HEK293 (cell line): ENCODE measurements around the gene IRAK2.

Experiments used
- CTCF ChIA-PET: fragments of 350-600 bp; formaldehyde crosslinking; extraction: SDS; loops from one replicate; lab custom pipeline; 2021; ENCODE audit warnings: antibody characterized with exemption; lab: Yijun Ruan, JAX
- POLR2A ChIA-PET: fragments of 300-600 bp; formaldehyde crosslinking; extraction: SDS; loops from one replicate; lab custom pipeline; 2020; ENCODE audit warnings: antibody characterized with exemption, inconsistent platforms; lab: Yijun Ruan, JAX
- H3K27ac ChIP-seq: fragments of 200-500 bp; sonication (Bioruptor generic); 2 replicates; pipeline ENCODE4 v1.5.1; 2014; ENCODE audit warnings: low read depth, low read length, control low read depth, inconsistent platforms; ENCODE audit errors: extremely low read depth
- H3K36me3 ChIP-seq, 2 experiments: fragments of 200-500 bp in 1 of 2; sonication (Bioruptor generic) in 1 of 2; 1 replicate in 1 of 2; 2 replicates in 1 of 2; pipeline ENCODE4 v1.5.1; 2014 to 2017; ENCODE audit warnings: inconsistent platforms in 2 of 2, low read length in 2 of 2; ENCODE audit not compliant: control insufficient read depth in 2 of 2, insufficient read depth in 1 of 2
- H3K4me1 ChIP-seq: fragments of 200-500 bp; sonication (Bioruptor generic); 2 replicates; pipeline ENCODE4 v1.5.1; 2014; ENCODE audit warnings: mild to moderate bottlenecking, low read length, inconsistent platforms; ENCODE audit not compliant: control insufficient read depth, insufficient read depth
- H3K4me3 ChIP-seq: 2 replicates; pipeline ENCODE4 v1.5.1; 2011; ENCODE audit warnings: low read depth, mild to moderate bottlenecking, control low read depth, low read length, moderate library complexity
- H3K9me3 ChIP-seq: fragments of 200-500 bp; sonication (Bioruptor generic); 2 replicates; pipeline ENCODE4 v1.5.1; 2014; ENCODE audit warnings: low read depth, low read length, inconsistent platforms; ENCODE audit not compliant: control insufficient read depth, insufficient read depth
- BCL11A ChIP-seq: fragments of 450-650 bp; formaldehyde crosslinking; IDR thresholded peaks from 2 replicates; pipeline ENCODE4 v1.5.1; 2016; ENCODE audit warnings: low read depth, missing biosample characterization, missing genetic modification characterization
- GLI2 ChIP-seq: fragments of 450-650 bp; formaldehyde crosslinking; IDR thresholded peaks from 2 replicates; pipeline ENCODE4; 2017; ENCODE audit warnings: missing biosample characterization, missing genetic modification characterization, low read depth, borderline replicate concordance
- HOXC10 ChIP-seq: sonication (generic); formaldehyde crosslinking; IDR thresholded peaks from 2 replicates; pipeline ENCODE4 v1.8.1; 2023; ENCODE audit warnings: mild to moderate bottlenecking, missing genetic modification reagents
- KLF16 ChIP-seq: fragments of 450-650 bp; formaldehyde crosslinking; IDR thresholded peaks from 2 replicates; pipeline ENCODE4 v1.5.1; 2017; ENCODE audit warnings: missing biosample characterization, missing genetic modification characterization
- MEIS1 ChIP-seq: sonication (generic); formaldehyde crosslinking; IDR thresholded peaks from 2 replicates; pipeline ENCODE4 v1.8.1; 2022; ENCODE audit warnings: missing genetic modification reagents, mild to moderate bottlenecking, borderline replicate concordance
- RBAK ChIP-seq: fragments of 450-650 bp; formaldehyde crosslinking; IDR thresholded peaks from 2 replicates; pipeline ENCODE4 v1.5.1; 2016; ENCODE audit warnings: missing biosample characterization, missing genetic modification characterization
- ZBTB1 ChIP-seq: fragments of 450-650 bp; formaldehyde crosslinking; IDR thresholded peaks from 2 replicates; pipeline ENCODE4 v1.5.1; 2016; ENCODE audit warnings: missing biosample characterization, missing genetic modification characterization
- ZIC2 ChIP-seq: fragments of 450-650 bp; formaldehyde crosslinking; IDR thresholded peaks from 2 replicates; pipeline ENCODE4 v1.5.1; 2016; ENCODE audit warnings: missing biosample characterization, missing genetic modification characterization
- ZNF112 ChIP-seq: fragments of 450-650 bp; formaldehyde crosslinking; IDR thresholded peaks from 2 replicates; pipeline ENCODE4 v1.5.0; 2017; ENCODE audit warnings: missing biosample characterization, missing genetic modification characterization
- ZNF114 ChIP-seq: fragments of 450-650 bp; formaldehyde crosslinking; IDR thresholded peaks from 2 replicates; pipeline ENCODE4 v1.5.0; 2017; ENCODE audit warnings: missing biosample characterization, missing genetic modification characterization
- ZNF146 ChIP-seq: fragments of 450-650 bp; formaldehyde crosslinking; IDR thresholded peaks from 2 replicates; pipeline ENCODE4 v1.5.1; 2016; ENCODE audit warnings: missing biosample characterization, missing genetic modification characterization
- ZNF214 ChIP-seq: fragments of 450-650 bp; formaldehyde crosslinking; IDR thresholded peaks from 2 replicates; pipeline ENCODE4 v1.5.1; 2017; ENCODE audit warnings: missing biosample characterization, mild to moderate bottlenecking, missing genetic modification characterization, borderline replicate concordance
- ZNF266 ChIP-seq: fragments of 450-650 bp; formaldehyde crosslinking; IDR thresholded peaks from 2 replicates; pipeline ENCODE4 v1.5.1; 2016; ENCODE audit warnings: missing biosample characterization, missing genetic modification characterization, low read depth
- ZNF274 ChIP-seq, 2 experiments: fragments of 200-500 bp in 1 of 2; fragments of 450-650 bp in 1 of 2; sonication (Bioruptor generic) in 1 of 2; formaldehyde crosslinking in 1 of 2; IDR thresholded peaks; 2 replicates each; pipeline versions ENCODE4 v1.5.1 to v1.6.1; 2014 to 2016; ENCODE audit warnings: borderline replicate concordance in 1 of 2, inconsistent platforms in 1 of 2, low read length in 1 of 2, missing biosample characterization in 1 of 2, missing genetic modification characterization in 1 of 2
- ZNF335 ChIP-seq: fragments of 450-650 bp; formaldehyde crosslinking; conservative IDR thresholded peaks from 2 replicates; pipeline ENCODE4 v1.5.1; 2016; ENCODE audit warnings: missing biosample characterization, missing genetic modification characterization
- ZNF426 ChIP-seq: fragments of 450-650 bp; formaldehyde crosslinking; IDR thresholded peaks from 2 replicates; pipeline ENCODE4 v1.5.1; 2017; ENCODE audit warnings: missing biosample characterization, missing genetic modification characterization, mild to moderate bottlenecking, inconsistent platforms, moderate library complexity
- ZNF433 ChIP-seq: fragments of 450-650 bp; formaldehyde crosslinking; IDR thresholded peaks from 2 replicates; pipeline ENCODE4 v1.5.1; 2016; ENCODE audit warnings: missing biosample characterization, missing genetic modification characterization, low read depth
- ZNF623 ChIP-seq: fragments of 450-650 bp; formaldehyde crosslinking; IDR thresholded peaks from 2 replicates; pipeline ENCODE4 v1.5.1; 2016; ENCODE audit warnings: missing biosample characterization, missing genetic modification characterization
- ZNF629 ChIP-seq: fragments of 450-650 bp; formaldehyde crosslinking; IDR thresholded peaks from 2 replicates; pipeline ENCODE4 v1.5.1; 2017; ENCODE audit warnings: missing biosample characterization, missing genetic modification characterization
- ZNF660 ChIP-seq: fragments of 450-650 bp; IDR thresholded peaks from 2 replicates; pipeline ENCODE4 v1.5.1; 2018; ENCODE audit warnings: missing biosample characterization, mild to moderate bottlenecking, missing genetic modification characterization
- ZNF670 ChIP-seq: fragments of 450-650 bp; formaldehyde crosslinking; IDR thresholded peaks from 2 replicates; pipeline ENCODE4 v1.5.1; 2016; ENCODE audit warnings: missing biosample characterization, missing genetic modification characterization, low read depth
- ZNF677 ChIP-seq: fragments of 450-650 bp; IDR thresholded peaks from 2 replicates; pipeline ENCODE4 v1.5.0; 2018; ENCODE audit warnings: missing biosample characterization, mild to moderate bottlenecking, missing genetic modification characterization, moderate library complexity
- ZNF791 ChIP-seq: fragments of 450-650 bp; formaldehyde crosslinking; IDR thresholded peaks from 2 replicates; pipeline ENCODE4 v1.5.1; 2016; ENCODE audit warnings: missing biosample characterization, missing genetic modification characterization
- TF ChIP-seq, protein P1 (sequence below): fragments of 450-650 bp; formaldehyde crosslinking; IDR thresholded peaks from 2 replicates; pipeline ENCODE4 v1.5.1; 2016; ENCODE audit warnings: missing biosample characterization, missing genetic modification characterization
- TF ChIP-seq, protein P2 (sequence below): fragments of 450-650 bp; formaldehyde crosslinking; IDR thresholded peaks from 2 replicates; pipeline ENCODE4 v1.5.1; 2016; ENCODE audit warnings: missing biosample characterization, missing genetic modification characterization
- TF ChIP-seq, protein P3 (sequence below): fragments of 450-650 bp; formaldehyde crosslinking; optimal IDR thresholded peaks from 2 replicates; pipeline ENCODE3; 2016; ENCODE audit warnings: missing biosample characterization, mild to moderate bottlenecking, missing genetic modification characterization
- TF ChIP-seq, protein P4 (sequence below): fragments of 450-650 bp; formaldehyde crosslinking; IDR thresholded peaks from 2 replicates; pipeline ENCODE4 v1.5.1; 2016; ENCODE audit warnings: missing biosample characterization, missing genetic modification characterization
- TF ChIP-seq, protein P5 (sequence below): fragments of 450-650 bp; formaldehyde crosslinking; IDR thresholded peaks from 2 replicates; pipeline ENCODE4 v1.5.1; 2016; ENCODE audit warnings: missing biosample characterization, missing genetic modification characterization

The IRAK2 gene, protein sequence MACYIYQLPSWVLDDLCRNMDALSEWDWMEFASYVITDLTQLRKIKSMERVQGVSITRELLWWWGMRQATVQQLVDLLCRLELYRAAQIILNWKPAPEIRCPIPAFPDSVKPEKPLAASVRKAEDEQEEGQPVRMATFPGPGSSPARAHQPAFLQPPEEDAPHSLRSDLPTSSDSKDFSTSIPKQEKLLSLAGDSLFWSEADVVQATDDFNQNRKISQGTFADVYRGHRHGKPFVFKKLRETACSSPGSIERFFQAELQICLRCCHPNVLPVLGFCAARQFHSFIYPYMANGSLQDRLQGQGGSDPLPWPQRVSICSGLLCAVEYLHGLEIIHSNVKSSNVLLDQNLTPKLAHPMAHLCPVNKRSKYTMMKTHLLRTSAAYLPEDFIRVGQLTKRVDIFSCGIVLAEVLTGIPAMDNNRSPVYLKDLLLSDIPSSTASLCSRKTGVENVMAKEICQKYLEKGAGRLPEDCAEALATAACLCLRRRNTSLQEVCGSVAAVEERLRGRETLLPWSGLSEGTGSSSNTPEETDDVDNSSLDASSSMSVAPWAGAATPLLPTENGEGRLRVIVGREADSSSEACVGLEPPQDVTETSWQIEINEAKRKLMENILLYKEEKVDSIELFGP

DNA sequence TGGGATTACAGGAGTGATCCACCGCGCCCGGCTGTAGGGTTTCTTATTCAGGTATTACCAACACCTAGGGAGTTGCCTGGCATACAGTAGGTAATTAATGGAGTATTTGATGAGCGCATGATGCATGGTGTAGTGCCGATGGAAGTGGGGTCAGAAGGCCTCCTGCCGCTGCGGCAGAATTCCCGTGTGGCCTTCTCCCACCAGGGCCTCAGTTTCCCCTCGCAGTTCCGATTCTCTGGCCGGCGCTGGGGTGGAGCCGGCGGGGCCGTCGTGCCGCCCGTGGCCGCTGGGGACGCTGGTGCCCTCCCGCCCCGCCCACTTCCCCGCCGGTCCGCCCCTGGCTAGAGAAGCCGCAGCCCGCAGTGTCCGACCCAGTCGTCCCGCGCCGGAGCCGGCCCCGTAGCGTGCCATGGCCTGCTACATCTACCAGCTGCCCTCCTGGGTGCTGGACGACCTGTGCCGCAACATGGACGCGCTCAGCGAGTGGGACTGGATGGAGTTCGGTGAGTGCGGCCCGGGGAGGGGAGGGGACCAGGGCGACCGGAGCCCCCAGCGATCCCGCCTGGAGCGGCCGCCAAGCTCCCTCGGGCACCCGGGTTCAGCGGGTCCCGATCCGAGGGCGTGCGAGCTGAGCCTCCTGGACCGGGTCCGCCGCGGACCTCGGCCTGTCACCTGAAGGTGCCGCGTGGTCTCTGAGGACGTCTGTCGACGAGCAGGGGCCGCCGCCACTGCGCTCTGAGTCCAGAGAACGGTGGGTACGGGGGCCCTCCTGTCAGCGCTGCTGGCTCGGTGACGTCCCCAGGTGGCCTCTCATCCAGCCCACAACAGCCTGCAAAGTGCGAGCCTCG, at the start of gene IRAK2:
Gene IRAK2, plus strand, starts transcription at position 374 of the 848 bp plus-strand sequence. Its CDS starts 36 bp downstream, at position 410.
- Histone ChIP-seq H3K36me3 (no peaks in the 10 kb centered on the region), H3K27ac (peak within 1 kb of the TSS; percentile 25; the same call in 1 of the 2 replicates), H3K4me1 (no peaks in the 10 kb centered on the region), H3K9me3 (no peaks in the 10 kb centered on the region), H3K4me3 (peak within 1 kb of the TSS; percentile 91)
- CTCF ChIA-PET: interaction anchor here (0.6 to 0.7 kb wide), 2 partner anchors 21 to 154 kb away, joined by 3 read pairs; no protein-coding TSS in a partner anchor
- POLR2A ChIA-PET: interaction anchor here (0.6 to 1.1 kb wide), 4 partner anchors 12 to 157 kb away, joined by 3 to 5 read pairs (median 3); partner anchors contain the start of genes SEC13 and VHL
- peak; percentile 85 for TF ChIP-seq ZNF335 (tag by site-specific recombination)
- TF ChIP-seq, protein P1, sequence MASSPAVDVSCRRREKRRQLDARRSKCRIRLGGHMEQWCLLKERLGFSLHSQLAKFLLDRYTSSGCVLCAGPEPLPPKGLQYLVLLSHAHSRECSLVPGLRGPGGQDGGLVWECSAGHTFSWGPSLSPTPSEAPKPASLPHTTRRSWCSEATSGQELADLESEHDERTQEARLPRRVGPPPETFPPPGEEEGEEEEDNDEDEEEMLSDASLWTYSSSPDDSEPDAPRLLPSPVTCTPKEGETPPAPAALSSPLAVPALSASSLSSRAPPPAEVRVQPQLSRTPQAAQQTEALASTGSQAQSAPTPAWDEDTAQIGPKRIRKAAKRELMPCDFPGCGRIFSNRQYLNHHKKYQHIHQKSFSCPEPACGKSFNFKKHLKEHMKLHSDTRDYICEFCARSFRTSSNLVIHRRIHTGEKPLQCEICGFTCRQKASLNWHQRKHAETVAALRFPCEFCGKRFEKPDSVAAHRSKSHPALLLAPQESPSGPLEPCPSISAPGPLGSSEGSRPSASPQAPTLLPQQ: peak; percentile 76
- no peak for TF ChIP-seq BCL11A
- TF ChIP-seq GLI2 (tag by site-specific recombination): no peak
- no peak for TF ChIP-seq HOXC10 (CRISPR knock-in tag)
- TF ChIP-seq ZNF112 (tag by site-specific recombination): no peak
- TF ChIP-seq ZNF274 (IDR thresholded peaks at IDR 0.05; ENCODE audit: low read length): no peak
- no peak for TF ChIP-seq ZNF274 (tag by site-specific recombination; IDR thresholded peaks at IDR 0.05; ENCODE audit: borderline replicate concordance)
- no peak for TF ChIP-seq ZNF791 (tag by site-specific recombination)
- peak; percentile 78 for TF ChIP-seq ZIC2 (tag by site-specific recombination)
- TF ChIP-seq ZNF629: peak; percentile 45
- no peak for TF ChIP-seq ZNF146
- no peak for TF ChIP-seq ZNF623 (tag by site-specific recombination)
- no peak for TF ChIP-seq ZNF670 (tag by site-specific recombination)
- peak; percentile 61; the same call in 1 of the 2 replicates for TF ChIP-seq ZNF660 (tag by site-specific recombination)
- TF ChIP-seq, protein P2, sequence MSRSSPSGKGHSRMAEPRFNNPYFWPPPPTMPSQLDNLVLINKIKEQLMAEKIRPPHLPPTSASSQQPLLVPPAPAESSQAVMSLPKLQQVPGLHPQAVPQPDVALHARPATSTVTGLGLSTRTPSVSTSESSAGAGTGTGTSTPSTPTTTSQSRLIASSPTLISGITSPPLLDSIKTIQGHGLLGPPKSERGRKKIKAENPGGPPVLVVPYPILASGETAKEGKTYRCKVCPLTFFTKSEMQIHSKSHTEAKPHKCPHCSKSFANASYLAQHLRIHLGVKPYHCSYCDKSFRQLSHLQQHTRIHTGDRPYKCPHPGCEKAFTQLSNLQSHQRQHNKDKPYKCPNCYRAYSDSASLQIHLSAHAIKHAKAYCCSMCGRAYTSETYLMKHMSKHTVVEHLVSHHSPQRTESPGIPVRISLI (tag by site-specific recombination): no peak
- TF ChIP-seq ZNF677 (tag by site-specific recombination): no peak
- TF ChIP-seq, protein P3, sequence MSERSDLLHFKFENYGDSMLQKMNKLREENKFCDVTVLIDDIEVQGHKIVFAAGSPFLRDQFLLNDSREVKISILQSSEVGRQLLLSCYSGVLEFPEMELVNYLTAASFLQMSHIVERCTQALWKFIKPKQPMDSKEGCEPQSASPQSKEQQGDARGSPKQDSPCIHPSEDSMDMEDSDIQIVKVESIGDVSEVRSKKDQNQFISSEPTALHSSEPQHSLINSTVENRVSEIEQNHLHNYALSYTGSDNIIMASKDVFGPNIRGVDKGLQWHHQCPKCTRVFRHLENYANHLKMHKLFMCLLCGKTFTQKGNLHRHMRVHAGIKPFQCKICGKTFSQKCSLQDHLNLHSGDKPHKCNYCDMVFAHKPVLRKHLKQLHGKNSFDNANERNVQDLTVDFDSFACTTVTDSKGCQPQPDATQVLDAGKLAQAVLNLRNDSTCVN (tag by site-specific recombination): peak; percentile 89
- TF ChIP-seq, protein P4, sequence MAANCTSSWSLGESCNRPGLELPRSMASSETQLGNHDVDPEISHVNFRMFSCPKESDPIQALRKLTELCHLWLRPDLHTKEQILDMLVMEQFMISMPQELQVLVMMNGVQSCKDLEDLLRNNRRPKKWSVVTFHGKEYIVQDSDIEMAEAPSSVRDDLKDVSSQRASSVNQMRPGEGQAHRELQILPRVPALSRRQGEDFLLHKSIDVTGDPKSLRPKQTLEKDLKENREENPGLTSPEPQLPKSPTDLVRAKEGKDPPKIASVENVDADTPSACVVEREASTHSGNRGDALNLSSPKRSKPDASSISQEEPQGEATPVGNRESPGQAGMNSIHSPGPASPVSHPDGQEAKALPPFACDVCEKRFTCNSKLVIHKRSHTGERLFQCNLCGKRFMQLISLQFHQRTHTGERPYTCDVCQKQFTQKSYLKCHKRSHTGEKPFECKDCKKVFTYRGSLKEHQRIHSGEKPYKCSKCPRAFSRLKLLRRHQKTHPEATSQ (tag by site-specific recombination): no peak
- peak; percentile 57 for TF ChIP-seq KLF16 (tag by site-specific recombination)
- no peak for TF ChIP-seq ZNF433
- TF ChIP-seq ZBTB1 (tag by site-specific recombination): no peak
- TF ChIP-seq ZNF426 (tag by site-specific recombination): no peak
- TF ChIP-seq, protein P5, sequence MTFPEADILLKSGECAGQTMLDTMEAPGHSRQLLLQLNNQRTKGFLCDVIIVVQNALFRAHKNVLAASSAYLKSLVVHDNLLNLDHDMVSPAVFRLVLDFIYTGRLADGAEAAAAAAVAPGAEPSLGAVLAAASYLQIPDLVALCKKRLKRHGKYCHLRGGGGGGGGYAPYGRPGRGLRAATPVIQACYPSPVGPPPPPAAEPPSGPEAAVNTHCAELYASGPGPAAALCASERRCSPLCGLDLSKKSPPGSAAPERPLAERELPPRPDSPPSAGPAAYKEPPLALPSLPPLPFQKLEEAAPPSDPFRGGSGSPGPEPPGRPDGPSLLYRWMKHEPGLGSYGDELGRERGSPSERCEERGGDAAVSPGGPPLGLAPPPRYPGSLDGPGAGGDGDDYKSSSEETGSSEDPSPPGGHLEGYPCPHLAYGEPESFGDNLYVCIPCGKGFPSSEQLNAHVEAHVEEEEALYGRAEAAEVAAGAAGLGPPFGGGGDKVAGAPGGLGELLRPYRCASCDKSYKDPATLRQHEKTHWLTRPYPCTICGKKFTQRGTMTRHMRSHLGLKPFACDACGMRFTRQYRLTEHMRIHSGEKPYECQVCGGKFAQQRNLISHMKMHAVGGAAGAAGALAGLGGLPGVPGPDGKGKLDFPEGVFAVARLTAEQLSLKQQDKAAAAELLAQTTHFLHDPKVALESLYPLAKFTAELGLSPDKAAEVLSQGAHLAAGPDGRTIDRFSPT (tag by site-specific recombination): peak; percentile 36
- no peak for TF ChIP-seq MEIS1
- no peak for TF ChIP-seq ZNF266
- TF ChIP-seq RBAK (tag by site-specific recombination): no peak
- TF ChIP-seq ZNF114 (tag by site-specific recombination): no peak
- no peak for TF ChIP-seq ZNF214 (tag by site-specific recombination)
